Stimulated activated CD8-positive, alpha-beta memory T cell treated with anti-CD3 and anti-CD28 coated beads, Interleukin-12 subunit alpha, Interleukin-12 subunit beta, amount 100 ng/mL, for 24 hours (primary cell): ENCODE measurements around the gene ECSCR.
"Not testable (repeated sequence)": the region's sequence is repeated elsewhere in the genome, so short reads cannot be mapped to it uniquely, and the experiment has no call there.

Experiments
- DNase-seq: peaks from one replicate; pipeline ENCODE4 v3.0.0-alpha.2; 2020; ENCODE audit errors: extremely low read depth

ECSCR gene

DNA sequence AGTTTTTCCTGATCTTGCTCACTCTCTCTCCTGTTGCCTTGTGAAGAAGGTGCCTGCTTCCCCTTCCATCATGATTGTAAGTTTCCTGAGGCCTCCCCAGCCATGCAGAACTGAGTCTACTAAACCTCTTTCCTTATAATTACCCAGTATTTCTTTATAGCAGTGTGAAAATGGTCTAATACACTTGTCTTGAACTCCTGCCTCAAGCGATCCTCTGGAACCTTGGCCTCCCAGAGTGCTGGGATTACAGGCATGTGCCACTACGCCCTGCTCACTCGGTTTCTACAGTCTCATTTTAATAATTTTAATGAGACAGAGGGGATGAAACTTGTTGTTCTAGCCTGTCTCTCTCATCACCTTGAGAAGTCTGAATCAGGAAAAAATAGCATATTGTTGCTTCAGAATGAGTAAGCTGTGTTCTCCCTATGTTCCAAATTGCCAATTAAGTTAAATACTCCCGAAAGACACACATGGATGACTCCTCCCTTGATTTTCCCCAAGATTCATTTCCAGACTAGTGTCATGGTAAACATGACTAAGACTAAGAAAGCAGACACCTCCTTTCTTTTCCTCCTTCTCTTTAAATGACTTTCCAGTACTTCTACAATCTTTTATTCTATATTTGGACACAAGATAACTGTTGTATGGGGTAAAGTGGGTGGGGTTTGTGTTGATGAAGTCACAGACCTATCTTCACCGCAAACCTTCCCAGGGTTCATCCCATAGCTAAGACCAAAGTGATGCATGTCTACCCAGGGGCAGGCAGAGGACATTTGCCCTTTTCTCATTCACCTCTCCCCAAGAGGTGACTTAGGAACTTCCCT is 15.4 kb downstream of the ECSCR start:
- no peak for DNase-seq

DNA sequence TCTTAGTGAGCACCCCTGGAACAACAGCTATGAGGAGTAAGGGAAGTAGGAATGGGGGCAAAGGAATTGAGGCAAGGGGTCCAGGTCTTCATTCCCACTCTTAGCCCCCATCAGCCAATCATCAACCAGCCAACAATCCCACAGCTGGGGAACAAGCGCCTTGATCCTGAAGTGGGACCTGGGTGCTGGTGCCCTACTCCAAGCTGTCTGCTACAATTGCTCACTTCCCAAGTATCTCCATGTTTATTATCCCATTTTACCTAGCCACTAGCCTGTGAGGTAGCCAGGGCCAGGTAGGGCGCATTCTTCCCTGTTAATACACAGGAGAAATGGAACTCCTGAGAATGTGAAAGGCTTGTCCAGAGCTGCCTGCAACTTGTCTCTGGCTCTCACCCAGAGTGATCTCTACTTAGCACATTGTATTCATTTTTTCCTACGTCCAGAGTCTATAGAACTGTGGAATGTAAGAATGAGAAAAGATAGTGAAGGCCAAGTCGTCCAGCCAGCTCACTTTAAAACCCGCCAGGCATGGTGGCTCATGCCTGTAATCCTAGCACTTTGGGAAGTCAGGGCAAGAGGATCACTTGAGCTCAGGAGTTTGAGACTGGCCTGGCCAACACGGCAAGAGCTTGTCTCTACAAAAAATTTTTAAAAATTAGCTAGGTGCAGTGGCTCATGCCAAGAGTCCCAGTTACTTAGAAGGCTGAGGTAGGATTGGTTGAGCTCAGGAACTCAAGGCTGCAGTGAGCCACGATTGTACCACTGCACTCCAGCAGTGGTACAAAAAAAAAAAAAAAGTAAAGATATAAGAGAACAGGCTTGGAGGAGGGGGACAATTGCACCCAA is 17.0 kb downstream of the ECSCR start:
- DNase-seq: no peak

DNA sequence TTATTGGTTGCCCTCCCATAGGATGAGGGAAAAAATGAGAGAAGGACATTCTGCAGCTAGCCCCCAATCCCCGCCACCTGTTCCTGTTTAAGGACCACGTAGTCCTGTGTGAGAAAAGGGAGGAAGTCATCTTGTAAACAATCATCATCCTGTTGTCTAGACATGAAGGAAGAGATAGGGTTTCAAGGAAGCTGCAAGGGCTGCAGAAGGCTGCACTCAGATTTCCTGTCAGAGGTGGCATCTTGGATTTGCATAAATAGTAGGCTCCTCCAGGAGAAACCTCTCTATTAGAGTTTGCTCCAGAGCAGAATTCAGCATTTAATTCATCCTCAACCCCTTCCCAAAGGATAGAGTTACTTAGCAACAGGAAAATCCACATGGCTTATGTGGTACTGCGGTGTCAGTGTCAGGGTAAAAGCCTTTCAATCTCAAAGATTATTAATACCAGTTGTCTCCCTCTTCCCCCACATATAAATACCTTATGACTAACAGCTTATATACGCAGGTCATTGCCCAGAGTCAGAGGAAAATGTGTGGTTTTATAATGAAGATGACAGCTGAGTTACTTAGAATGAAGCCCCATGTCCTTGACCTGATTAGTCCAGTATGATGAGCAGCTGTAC is 18.6 kb downstream of the ECSCR start:
- DNase-seq: no peak

DNA sequence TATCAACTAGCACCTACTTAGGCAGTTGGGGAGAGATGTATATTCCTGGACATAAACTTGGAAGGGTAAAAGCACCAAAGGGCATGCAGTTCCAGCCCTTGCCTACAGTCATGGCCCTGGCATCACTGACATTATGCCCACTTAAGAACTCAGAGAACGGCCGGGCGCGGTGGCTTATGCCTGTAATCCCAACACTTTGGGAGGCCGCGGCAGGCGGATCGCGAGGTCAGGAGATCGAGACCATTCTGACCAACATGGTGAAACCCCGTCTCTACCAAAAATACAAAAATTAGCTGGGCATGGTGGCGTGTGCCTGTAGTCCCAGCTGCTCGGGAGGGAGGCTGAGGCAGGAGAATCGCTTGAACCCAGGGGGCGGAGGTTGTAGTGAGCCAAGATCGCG is 22.1 kb downstream of the ECSCR start:
- DNase-seq: not testable (repeated sequence)

DNA sequence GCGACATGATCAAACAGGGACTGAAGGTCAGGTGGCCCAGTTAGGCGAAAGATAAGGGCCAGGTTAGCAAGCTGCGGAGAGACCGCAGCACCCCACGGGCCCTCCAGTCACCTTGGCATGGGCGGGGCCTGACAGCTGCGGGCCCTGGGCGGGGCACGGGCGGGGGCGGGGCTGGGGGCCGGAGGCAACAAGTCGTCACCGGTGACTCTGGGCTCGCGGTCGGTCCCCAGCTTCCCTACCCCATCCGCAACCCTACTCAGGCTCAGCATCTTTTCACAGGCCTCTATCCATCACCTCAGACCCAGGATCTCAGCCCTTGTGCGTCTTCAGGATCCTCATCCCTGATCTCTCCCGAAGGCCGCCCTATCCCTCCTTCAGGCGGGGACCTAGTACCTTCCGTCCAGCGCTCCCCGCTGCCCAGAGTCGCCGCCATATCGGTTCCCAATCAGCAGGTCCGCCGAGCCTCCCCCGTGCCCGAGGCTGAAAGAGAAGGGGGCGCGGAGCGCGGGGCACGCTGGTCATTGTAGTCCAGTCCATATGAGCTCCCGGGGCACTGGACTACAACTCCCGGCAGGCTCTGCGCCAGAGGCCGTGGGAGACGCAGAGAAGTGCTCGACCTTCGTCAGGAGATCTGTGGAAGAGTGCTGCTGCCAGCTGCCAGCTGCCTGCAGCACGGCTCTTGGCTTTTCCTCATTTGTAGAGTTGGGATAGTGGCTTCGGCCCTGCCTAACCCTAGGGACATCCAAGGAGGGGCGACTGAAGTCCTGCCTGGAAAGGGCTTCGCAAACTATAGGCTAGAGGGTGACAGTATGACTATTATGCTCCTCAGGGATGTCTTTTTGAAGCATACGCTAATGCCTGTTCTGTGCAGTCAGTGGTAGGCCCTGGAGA is 23.3 kb downstream of the ECSCR start, which contains the start of gene DNAJC18:
TSS of gene DNAJC18 (minus strand) at position 513 of the 891 bp plus-strand sequence. CDS start at position 433, 80 bp downstream.
- DNase-seq: peak; percentile 72

DNA sequence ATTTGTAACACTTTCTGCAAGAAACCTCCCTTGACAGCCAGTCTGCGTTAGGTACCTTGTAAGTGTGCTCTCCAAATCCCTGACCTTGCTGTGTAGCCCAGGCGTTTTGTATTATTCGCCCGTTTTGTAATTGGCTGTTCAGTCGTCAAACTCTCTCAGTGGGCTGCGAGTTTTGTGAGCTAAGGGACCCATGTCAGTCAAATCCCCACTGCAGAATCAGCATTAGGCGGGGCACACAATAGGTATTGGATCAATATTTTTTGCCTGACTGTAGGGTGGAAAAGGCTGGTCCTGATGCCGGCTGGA is 23.9 kb downstream of the ECSCR start:
- no peak for DNase-seq

DNA sequence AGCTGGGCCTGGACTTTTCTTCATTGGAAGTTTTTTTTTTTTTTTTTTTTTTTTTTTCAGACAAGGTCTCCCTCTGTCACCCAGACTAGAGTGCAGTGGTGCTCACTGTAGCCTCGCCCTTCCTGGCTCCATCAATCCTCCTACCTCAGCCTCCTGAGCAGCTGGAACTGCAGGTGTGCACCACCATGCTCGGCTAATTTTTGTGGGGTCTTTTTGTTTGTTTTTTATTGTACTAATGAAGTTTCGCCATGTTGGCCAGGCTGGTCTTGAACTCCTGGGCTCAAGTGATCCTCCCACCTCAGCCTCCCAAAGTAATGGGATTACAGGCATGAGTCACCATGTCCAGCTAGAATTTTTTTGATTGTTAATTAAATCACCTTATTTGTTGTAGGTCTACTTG is 26.9 kb downstream of the ECSCR start:
- no peak for DNase-seq

DNA sequence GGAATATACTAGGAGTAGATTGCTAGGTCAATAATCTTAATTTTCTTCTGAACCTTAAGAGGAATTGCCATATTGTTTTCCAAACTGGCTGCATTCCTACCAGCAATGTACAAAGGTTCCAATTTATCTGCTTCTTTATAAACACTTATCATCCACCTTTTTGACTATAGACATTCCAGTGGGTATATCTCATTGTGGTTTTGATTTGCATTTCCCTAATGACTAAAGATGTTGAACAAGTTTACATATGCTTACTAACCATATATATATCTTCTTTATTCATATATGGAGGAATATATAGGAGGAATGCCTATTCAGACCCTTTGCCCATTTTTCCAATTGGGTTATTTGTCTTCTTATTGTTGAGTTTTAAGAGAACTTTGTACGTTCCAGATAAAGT is 30.8 kb downstream of the ECSCR start:
- DNase-seq: no peak

DNA sequence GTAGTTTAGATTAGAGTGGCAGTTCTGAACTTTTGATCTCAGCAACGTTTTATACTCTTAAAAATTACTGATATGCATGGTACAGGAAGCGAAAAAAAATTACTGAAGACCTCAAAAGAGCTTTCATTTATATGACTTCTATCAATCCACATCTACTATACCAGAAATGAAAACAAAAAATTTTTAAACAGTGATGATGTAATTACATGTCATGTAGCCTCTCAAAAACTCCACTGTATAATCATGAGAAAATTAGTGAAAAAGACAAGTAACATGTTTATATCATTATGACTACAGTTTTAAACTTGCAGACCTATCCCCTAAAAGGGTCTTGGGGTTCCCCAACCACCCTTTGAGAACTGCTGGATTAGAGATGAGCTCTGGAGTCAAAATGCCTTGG is 32.5 kb downstream of the ECSCR start:
- no peak for DNase-seq

DNA sequence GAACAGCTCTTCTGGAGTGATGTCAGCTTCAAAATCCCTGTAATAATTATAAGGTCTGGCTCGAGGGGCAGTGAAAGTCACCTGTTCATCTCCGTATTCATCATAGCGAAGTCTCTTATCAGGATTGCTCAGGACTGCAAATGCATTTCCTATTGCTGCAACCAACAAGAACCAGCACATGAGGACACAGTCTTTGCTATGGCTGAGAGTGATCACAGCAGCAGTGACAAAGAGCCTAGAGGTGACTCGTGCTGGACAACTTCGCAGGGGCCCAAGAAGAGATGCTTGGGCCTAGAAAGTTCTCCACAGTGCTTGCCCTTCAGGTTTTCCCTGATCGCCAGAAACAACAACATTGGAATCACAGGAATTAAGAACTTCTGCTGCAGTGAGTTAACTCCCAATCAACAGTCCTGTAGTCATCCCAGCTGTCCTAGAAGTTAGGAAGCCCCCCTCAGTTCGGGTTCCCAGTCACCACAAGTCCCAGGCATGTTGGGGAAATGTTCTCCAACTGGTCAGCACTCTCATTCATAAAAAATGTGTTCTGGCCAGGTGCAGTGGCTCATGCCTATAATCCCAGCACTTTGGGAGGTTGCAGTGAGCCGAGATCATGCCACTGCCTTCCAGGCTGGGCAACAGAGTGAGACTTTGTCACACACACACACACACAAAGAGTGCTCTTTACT is 36.2 kb downstream of the ECSCR start:
- no peak for DNase-seq

DNA sequence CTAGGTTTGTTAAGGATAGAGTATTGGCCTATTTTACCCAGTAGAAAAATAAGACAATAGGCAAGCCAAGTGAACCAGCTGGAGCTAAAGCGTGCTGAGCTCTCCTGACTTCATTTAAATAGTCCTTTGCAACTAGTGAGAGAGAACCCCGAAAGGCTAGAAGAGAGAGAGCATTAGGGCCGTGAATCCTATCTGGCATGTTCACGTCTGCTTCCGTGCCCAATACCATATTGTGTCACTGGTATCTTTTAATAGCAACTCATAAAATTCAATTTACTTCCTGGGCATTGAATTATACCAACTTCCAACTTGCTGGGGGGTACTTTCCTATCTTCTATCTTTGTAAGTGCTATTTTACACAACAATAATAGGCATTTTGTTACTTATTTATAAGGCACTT is 37.0 kb downstream of the ECSCR start:
- no peak for DNase-seq

DNA sequence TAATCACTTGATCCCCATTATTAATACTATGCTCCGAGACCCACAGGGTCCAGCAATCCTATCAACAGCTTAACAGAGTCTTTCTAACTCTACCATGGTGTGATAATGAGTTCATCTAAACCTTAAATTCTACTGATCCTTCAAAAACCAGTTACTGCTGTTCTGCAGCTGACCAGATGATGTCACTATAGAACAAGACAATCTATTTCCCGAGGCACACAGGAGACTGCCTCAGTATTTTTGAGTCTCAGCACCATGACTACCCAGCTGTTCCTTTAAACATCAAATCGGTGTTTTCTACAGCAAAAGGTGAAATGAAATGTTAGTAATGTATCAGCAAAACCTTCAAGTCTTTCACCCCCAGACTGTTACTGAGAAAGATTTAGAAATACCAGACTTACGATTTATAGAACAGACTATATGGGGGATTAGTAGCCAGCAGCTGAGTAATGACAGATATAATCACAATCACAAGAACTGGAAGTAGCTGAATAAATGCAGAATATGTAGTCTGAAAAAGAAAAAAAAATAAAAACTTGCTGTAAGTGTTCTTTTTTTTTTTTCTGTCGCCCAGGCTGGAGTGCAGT is 40.1 kb downstream of the ECSCR start:
- DNase-seq: no peak

DNA sequence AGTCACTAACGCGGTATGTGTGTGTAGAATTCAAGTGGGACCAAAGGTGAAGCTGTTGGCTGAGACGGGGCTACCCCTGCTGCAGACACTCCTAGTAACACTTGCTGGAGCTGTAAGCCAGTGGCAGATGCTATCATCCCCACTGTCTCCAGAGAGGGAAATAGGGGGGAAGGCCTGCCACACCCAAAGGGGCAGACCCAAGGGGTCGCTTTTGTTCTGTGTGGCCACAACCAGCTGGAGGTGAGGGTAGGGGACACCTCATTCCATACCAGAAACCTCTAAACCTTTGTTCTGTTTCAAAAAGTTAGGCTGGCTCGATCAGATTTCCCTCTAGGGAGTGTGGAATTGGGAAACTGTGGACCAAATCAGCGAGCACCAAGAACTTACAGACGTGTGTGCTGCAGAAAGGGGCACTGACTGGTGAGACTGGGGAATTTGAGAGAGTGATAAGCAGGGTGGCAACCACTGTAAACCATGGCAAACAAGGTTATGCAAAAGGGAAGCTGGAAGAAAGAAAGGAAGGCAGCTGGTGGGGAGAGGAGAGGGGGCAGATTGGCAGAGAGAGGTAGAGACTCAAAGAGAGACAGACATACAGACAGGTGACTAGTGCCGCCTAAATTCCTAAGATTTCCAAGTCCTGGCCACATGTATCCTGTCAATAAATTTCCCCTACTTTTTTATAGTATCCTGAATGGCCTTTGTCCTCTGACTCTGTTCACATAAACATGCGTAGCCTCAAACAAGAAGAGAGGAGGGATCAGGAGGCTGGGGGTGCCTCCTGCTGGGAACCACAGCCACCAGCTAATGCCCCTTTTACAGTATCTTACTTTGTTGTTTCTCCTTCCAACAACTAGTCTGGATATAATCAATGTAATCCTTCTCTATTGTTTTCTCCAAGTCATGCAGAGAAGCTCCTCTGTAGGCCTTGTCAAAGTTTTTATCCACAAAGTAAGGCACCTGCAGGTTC is 43.0 kb downstream of the ECSCR start:
- no peak for DNase-seq

DNA sequence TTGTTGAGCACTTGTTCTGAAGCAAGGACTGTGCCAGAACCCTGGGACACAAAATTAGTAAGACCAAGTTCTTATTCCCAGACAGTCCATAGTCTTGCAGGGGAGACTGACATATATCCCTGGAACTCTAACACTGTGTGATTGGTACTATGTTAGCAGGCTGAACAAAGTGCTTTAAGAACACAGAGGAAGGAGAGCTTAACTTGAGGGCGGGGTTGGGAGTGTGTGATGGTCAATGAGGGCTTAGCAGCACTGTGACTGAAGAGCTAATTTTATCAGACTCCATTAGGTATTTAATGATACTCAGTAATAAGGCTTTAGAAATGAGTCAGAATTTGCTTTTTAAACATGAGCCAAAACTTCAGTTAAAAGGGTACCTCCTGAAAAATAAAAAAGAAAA is 43.8 kb downstream of the ECSCR start:
- no peak for DNase-seq

DNA sequence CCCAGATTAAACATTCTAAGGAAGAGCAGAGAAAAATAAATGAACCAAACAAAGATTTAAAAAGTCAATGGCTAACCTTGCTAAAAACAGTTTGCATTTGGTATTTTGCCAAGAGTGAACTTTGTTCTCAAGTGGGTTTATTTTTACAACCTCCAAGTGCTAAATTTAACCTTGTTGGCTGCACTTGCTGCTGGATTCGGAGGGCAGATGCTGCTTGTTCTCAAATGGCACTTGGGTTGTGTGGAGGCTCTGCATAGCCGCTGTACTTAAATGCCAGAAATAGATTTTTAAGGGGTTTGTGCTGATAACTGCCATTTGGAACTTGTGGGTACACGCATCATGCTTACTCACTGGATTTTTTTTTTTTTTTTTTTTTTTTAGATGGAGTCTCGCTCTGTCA is 45.3 kb downstream of the ECSCR start:
- DNase-seq: no peak

DNA sequence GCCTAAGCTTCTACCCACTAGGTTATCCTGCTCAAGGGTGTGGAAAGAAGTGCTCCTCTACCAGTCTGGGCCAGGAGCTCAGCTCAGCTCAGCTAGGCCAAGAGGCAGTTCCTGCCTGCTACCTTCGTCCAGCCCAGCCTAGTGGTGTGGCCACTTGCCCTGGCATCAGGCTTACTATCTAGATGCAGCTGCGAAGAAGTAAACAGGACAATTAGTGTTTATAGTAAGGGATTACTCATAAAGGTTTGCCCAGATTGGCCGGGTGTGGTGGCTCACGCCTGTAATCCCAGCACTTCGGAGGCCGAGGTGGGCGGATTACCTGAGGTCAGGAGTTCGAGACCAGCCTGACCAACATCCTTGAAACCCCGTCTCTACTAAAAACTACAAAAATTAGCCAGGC is 45.9 kb downstream of the ECSCR start:
- DNase-seq: no peak

DNA sequence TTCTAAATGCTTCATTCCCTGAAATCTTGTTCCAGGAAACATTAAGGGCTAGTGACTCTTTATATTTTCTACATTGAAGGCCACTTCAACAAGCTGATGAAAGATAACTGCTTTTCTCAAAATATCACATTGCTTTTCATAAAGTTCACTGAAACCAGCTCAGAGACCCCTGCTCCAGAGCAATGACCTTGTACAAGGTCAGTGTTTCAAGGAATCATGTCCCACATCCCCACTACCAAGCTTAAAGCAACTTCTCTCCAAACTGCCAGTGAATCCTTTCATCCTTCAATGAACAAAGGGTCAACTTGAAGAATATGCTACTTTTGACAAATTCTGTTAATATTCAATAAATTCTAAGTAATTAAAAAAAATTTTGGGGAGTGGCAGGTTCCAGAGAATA is 46.7 kb downstream of the ECSCR start:
- DNase-seq: no peak

DNA sequence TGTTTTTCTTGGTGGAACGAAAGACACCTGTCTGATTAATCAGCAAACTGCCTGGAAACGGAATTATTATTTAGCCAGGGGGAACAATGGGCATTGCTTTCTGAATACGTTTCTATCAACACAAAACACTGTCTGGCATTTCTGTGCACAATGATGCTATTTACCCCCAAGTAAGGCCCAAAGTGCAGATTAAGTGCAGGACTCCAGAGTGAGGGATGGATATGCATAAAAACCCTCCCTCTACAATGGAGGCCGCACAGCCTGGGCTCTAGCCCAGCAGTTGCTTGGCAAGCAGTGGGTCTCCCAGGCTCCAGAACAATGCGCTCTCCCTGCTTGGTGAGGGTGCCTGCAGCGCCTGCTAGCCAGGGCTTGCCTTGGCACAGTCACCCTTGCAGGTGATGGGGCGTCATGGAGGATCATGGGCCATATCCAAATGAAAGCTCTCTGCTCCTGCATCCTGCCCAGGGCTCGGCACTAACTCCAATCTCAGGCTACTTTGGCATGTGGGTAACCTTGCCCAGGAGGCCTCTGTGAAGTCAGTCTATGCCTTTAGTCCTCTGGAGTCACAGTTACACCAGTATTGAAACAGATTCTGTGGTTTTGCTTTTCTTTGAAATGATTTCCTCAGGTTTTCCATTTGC is 47.2 kb downstream of the ECSCR start:
- DNase-seq: no peak

DNA sequence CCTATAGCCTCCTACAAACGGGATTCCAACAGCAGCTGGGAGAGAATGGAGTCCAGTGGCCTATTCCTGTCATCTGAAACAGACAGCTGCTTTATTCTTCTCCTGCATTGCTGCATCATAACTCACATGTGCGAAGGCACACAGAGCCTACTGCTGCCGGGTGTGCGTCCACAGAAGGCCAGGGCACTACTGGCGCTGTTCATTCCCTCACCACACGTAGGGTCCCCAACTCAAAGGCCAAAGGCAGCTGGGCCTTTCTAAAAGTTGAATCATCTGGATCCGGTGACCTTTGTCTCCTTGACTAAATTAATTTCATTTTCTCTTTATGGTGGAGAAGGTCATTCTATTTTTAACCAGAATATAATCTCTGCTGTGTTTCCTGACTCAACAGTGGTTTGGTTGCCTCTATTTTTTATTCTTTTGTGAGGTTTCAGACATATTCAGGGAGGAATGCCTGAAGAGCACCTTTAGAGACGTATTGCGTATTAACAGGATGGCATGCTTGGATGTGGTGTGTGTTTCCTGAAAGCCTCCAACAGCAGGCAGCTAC is 47.9 kb downstream of the ECSCR start:
- DNase-seq: no peak
